Activated CD4-positive, CD25-positive, alpha-beta regulatory T cell treated with anti-CD3 and anti-CD28 coated beads, Interleukin-2, amount 50 U/mL, for 24 hours (primary cell): ENCODE results near the gene BATF.
A peak's percentile ranks its signal among the peaks of the same experiment; 100 is the strongest.

Source experiments
- ATAC-seq, 2 donors: fragments of 150-1000 bp; cut with Tn5 transposase; one replicate each; pipeline ENCODE4 v1.10.0; 2021; ENCODE audit warnings: mild to moderate bottlenecking in 1 of 2, moderate library complexity in 1 of 2

The BATF gene

DNA sequence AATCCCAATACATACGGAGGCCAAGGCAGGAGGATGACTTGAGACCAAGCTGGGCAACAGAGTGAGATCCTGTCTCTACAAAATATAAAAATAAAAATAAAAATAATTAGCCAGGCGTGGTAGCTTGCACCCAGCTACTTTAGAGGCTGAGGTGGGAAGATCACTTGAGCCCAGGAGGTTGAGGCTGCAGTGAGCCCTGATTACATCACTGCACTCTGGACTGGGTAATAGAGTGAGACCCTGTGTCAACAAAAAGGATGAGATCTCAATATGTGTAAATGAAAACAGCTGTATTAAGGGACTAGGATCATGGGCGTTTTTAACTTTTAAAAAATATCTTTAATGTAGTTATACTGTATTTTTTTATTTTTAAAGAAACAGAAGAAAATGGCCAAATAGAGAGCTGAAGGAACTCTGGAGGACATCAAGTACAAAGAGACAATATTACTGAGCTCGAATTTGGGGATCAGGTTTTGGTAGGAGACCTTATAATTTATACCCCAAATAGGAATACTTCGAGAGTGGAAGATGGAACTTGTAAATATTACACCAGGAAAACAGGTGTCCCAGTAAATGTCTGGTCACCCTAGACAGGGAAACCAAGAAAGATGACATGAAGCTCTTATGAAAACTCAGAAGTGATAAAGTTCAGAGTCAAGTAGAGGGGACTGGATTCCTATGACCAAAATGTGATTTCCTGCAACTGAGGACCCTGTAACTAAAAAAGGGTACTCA, 13.1 kb downstream of the BATF start:
- no peak for ATAC-seq

DNA sequence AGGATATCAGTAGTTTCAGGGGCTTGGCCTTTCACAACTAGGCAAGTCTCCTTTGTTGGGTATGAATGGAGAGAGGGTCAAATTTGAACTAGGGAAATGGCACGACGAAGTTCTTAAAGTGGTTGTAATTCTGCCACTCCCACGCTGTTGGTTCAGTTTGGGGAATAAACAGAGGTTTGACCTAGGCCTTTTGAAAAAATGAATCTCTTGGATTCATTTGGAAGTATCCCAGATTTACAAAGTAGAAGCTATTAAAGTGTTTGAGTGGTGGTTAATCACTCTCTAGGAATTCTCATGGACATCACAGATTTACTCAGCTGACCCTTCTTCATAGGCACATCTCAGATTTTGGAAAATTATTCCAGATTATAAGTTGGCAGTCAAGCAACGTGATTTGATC, 14.8 kb downstream of the BATF start:
- ATAC-seq, result no peak

DNA sequence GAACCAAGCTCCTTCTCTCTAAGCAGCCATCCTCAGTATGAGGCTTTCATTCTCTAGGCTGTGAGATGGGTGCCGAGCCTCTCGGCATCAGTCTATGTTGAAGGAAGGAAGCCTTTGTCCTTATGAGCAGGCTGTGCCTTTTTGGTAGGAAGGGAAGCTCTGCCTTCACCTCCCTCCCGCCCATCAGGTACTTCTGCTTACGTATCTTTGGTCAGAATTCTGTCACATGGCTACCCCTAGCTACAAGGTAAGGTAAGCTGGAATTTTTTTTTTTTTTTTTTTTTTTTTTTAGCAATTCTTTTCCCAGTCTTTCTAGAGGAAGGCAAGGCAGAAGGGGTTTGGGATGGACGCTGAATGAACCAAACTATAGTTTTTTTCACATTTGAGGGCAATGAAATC, 16.9 kb downstream of the BATF start:
- no peak for ATAC-seq

- ATAC-seq, result peak; percentile 59 to 61
These were observed 17.6 kb downstream of the BATF start for GRCh38 chr14:75539561-75540478.

DNA sequence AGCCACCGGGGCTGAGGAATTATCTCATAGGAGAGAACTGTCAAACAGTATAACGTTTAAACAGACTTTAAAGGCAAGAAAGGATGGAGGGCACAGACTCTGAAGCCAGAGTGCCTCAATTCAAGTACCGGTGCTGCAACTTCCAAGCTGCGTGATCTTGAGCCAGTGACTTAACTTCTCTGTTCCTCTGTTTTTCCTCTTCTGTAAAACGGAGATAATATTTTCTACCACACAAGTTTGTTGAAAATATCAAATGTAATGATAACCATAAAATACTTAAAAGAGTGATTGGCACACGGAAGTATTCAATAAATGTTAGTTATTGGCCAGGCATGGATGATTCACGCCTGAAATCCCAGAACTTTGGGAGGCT, 18.2 kb downstream of the BATF start:
- ATAC-seq, result no peak

DNA sequence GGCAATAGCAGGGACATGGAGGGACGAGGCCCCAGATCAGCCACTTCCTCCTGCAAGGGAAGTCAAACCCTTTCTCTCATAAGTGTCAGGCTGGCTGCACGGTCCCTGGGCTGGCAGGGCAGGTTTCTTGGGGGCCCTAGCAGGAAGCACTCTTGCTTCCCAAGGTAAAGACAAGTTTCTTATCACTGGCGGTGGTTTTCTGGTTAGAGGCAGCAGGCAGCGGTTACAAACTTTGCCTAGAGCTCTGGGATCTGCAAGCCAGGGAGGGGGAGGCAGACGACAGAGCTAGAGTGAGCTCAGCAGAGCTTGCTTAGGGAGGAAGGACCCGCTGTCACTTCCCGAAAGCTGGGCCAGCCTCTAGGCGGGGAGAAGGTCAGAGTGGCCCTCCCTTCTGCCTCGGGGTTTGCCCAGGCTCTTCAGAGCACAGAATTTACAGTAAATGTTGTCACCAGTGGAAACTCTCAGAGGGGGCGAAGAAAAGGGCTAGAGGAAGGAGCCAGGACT, 20.4 kb downstream of the BATF start:
- peak; percentile 80 to 81 for ATAC-seq

DNA sequence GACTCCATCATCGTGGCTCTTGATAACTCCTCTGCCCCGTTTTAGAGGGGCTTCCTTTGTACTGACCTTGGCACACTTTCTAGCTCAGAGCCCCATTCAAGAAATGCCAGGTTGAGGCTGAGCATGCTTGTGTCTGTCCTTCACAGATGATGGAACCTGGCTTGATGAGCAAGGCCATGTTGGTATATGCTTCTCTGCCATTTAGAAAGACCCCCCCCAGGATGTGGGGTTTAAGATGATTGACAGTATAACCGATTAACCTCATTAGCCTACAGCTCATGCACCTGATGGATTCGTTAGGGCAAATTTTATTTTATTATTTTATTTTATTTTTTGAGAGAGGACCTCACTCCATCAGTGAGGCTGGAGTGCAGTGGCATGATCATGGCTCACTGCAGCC, 21.0 kb downstream of the BATF start:
- ATAC-seq, result peak; percentile 12 to 30

DNA sequence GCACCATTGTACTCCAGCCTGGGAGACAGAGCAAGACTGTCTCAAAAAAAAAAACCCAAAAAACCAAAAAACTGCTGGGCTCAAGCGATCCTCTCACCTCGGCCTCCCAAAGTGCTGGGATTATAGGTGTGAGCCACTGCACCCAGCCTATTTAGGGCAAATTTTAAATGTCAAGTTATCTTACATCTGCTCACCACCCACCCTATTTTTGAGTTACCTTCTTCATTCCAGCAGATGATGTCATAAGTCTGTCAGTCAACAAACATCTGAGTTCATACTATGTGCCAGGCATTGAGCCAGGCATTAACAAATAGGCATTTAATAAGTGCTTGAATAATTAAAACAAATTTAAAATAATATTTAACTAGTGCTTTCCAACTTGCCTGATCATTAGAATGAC, 21.5 kb downstream of the BATF start:
- peak in 1 of 2 donors; percentile 7 for ATAC-seq

GRCh38 chr14:75545907-75546306, 23.6 kb downstream of the BATF start:
- ATAC-seq, result no peak

DNA sequence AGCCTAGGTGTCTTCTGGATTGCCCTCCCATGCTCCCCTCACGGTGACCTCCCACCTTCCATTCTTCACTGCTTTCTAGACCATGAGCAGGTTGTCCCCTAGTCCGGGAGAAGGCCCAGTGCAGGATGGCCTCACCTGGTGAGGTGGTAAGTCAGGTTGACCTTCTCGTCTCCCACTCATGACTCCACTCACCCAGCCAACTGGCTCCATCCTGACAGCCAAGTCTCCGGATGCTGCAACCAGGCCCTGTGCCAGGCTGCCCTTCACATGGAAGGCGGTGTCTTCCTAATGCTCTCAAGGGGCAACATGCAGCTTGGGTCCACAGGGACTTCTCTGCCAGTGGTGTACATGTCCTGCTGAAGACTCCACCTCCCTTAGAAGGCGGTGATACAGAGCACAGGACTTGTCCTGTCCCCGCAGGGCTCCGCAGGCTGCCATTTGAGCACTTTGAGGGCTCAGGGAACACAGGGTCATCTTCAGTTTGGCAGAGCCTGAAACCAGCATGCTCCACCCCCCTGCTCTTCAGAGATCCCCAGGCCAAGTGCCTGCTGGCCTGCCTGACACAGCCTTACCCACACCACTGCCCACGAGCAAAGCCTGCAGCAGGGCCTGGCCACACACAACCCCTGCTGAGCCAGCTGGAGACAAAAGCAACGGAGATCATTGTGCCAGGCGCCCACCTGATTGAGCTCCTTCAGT, 25.4 kb downstream of the BATF start:
- ATAC-seq, result no peak

GRCh38 chr14:75548544-75548943, 26.3 kb downstream of the BATF start:
- no peak for ATAC-seq

DNA sequence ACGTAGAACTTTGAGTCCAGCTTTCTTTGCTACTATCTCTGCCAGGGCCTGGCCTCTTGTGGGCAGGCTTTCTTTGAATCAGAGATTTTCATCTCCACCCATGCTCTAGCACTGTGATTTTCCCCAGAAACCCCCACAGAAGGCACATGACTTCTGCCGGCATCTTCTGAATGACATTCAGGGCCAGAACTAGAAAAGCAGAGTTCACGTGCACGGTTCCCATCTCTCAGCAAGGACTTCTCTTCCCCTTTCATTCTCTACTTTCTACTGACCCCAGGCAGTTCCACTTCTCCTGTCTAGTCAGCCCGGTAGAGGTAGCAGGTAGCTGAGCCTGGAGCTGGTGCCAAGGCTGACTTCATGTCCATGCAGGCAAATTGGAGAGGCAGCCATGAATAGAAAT, 26.9 kb downstream of the BATF start:
- peak; percentile 79 to 80 for ATAC-seq

DNA sequence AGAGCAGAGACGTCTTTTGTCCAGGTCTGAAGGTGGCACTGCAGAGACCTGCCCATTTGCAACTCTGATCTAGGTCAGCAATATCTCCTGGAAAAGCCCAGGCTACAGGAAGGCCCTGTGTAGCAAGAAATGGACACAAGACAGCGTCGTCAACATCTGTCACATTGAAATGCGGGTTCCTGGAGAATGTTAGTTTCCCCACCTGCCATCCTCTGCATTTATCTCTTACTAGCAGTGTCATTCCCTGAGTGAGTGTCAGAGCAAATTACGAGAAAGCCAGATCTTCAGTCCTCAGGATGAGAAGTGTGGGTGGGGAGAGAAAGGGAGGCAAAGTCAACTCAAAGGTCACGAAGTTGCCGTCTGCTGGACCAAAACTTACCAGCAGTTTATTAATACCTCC, 28.8 kb downstream of the BATF start:
- no peak for ATAC-seq

- ATAC-seq, result no peak
These were observed 30.9 kb downstream of the BATF start for GRCh38 chr14:75553157-75553556.

GRCh38 chr14:75553761-75554364, 31.6 kb downstream of the BATF start:
- ATAC-seq, result no peak

GRCh38 chr14:75554482-75554881, 32.2 kb downstream of the BATF start:
- no peak for ATAC-seq

DNA sequence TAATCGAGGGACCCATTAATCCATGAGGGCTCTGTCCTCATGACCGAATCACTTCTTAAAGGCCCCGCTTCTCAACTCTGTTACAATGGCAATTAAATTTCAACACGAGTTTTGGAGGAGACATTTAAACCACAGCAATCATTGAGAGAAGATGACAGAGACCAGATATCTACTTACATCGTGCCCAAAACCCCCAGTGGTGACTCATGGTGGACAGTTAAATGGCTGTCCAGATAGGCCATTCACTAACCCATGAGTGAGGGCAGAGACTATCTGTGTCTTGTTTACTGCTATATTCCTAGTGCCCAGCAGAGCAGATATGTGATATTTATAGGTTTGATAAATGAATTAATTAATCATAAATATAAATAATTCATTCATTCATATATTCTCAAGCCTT, 36.2 kb downstream of the BATF start:
- ATAC-seq, result no peak

DNA sequence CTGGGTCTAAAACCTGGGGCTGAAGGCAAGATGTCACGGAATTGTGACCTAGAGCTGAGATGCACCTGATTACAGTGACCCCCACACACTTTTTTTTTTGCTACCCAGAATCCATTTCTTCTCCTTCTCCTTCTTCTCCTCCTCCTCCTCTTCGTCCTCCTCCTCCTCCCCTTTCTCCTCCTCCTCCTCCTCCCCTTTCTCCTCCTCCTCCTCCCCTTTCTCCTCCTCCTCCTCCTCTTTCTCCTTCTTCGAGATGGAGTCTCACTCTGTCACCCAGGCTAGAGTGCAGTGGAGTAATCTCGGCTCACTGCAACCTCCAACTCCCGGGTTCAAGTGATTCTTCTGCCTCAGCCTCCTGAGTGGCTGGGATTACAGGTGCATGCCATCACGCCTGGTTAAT, 36.8 kb downstream of the BATF start:
- no peak for ATAC-seq

DNA sequence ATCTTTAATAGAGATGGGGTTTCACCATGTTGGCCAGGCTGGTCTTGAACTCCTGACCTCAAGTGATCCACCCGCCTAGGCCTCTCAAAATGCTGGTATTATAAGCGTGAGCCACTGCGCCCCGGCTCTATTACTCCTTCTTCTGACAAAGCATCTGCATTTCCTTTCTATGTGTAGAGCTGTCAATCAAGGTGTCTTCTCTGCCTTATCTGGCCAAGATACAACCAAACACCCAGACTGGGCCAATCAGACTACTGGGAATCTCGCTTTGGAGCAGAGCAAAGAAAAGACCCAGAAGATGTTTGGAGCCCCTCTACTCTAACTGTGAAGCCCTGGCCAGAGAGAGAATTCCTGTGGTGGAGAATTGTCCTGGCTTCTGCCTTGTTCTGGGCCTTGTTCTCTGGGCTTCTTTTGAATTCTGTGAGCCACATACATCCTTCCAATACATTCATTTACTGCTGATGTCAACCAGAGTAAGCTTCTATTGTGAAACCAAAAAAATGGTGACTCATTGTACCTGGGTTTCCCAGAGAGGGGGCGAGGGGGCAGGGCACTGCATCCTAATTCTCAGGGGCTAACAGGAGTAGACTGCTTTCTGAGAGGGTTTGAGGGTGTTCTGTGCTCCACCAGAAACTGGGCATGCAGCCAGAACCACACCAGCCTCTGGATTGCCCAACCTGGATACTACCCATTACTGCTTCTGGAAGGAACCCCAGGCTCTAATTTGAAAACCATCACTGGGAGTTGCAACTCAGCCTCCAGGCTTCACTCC, 37.4 kb downstream of the BATF start:
- peak; percentile 53 to 60 for ATAC-seq

- no peak for ATAC-seq
These were observed 38.8 kb downstream of the BATF start for GRCh38 chr14:75561013-75561432.

- peak; percentile 66 to 71 for ATAC-seq
These were observed 39.8 kb downstream of the BATF start for GRCh38 chr14:75562089-75562488.

GRCh38 chr14:75562489-75562888, 40.2 kb downstream of the BATF start:
- peak; percentile 35 to 37 for ATAC-seq
